H54 (cell line): ENCODE results near the gene DPM3.
A peak's percentile ranks its signal among the peaks of the same experiment; 100 is the strongest.

Source experiments
- DNase-seq: peaks from one replicate; pipeline ENCODE4 v3.0.0; 2011; ENCODE audit warnings: low spot score, mixed read lengths; ENCODE audit not compliant: insufficient read length
- FAIRE-seq: peaks from 3 replicates; lab custom pipeline; 2011; peaks lifted over from hg19 to GRCh38; lab: Jason Lieb, UNC
- POLR2A ChIP-seq: IDR thresholded peaks from 2 replicates; pipeline ENCODE4 v1.6.1; 2011; ENCODE audit warnings: low read depth, mild to moderate bottlenecking, low read length

Gene DPM3

DNA sequence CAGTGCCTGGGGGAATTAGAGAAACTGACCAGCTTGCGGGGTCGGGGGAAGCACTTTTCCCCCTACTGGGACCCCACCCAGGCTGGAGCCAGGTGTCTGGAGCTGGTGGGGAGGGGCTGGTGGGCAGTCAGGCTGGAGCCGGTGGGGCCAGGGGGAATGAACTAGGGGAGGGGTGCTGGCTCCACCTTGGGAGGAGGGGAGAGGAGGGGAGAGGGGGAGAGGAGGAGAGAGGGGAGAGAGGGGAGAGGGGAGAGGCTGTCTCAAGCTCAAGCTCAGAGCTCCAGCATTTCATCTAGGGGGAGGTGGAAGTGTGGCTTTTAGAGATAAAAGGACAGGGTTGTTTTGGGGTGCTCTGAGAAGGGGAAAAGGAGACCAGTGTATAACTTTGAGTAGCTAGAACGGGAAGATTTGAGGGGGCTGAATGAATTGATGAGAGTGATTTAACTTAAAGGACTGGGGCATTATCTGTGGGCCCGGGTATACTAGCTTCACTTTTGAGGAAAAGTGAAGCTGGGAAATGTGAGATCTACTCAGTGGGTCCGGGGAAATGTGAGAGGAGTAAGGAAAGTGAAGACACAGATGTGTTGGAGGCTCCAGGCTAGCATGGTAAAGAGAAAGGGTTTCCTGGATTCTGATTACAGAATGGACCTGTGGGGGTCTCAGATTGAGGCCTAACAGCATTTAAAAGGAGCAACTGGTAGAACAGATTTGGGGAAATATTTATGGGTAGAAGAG is 9.9 kb downstream of the DPM3 start:
- FAIRE-seq (no peak), DNase-seq (no peak)
- TF ChIP-seq POLR2A, result no peak

DNA sequence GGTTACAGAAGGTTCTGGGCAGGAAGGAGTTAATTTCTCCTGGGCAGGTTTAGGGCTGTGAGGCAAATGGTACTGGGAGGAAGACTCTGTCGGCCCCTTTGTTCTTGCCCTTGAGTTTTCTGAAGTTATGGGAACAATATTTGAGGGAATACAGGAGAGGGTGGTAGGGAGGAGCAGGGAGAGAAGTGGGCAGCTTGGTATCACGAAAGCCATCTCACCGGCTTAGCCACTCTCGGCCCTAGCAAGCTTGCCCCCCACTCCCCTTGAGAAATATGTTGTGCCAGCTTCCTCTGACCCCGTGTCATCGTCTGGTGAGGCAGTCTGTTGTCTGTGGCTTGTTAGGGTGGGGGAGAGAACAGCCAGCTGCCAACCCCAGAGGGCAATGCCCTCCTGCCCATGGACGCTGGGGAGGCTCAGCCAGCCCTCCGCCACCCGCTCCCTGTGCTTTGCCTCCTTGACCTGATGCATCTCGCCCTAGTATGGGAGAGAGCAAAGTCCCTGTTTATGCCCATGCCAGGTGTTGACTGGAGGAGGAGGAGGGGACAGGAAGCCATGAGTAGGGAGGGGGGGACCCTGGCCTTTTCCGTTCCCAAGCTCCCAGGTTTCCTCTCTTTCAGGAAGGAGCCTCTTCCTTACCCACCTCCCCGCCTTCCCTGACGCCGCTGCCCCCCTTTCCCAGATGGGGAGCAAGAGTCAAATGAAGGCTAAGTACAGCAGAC is 11.4 kb downstream of the DPM3 start:
- no peak for FAIRE-seq
- no peak for TF ChIP-seq POLR2A
- DNase-seq, result no peak

DNA sequence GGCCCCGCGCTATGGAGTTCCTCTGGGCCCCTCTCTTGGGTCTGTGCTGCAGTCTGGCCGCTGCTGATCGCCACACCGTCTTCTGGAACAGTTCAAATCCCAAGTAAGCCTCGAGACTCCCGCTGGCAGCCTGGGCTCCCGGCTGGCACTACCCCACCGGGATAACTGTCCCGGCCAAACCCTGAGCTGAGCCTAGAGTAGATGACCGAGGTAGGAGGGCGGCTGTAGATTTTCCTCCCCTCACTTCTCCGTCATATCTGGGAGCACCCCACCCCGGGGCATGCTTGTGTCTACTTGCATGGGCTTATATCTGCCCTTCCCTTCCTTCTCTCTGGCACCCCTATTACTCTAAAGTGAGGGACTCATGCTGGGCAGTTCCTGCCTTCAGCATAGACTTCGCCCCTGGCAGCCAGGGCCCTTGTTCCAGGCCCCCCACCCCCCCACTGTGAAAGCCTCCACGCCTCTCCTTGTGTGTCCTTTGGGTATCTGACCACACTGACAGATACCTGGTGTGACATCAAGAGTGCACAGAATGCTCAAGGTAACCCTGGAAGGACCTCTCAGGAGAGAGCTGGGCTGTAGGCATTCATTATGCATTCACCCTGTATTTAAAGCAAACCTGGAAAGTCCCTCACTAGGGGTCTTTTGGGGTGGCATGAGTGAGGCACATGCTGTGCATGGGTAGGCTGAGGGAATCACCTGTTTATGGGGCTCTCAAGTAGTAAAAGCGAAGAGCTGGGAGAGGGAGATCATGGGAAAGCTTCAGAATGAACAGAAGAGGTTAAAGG is 12.2 kb downstream of the DPM3 start:
- no peak for TF ChIP-seq POLR2A
- no peak for DNase-seq
- no peak for FAIRE-seq

DNA sequence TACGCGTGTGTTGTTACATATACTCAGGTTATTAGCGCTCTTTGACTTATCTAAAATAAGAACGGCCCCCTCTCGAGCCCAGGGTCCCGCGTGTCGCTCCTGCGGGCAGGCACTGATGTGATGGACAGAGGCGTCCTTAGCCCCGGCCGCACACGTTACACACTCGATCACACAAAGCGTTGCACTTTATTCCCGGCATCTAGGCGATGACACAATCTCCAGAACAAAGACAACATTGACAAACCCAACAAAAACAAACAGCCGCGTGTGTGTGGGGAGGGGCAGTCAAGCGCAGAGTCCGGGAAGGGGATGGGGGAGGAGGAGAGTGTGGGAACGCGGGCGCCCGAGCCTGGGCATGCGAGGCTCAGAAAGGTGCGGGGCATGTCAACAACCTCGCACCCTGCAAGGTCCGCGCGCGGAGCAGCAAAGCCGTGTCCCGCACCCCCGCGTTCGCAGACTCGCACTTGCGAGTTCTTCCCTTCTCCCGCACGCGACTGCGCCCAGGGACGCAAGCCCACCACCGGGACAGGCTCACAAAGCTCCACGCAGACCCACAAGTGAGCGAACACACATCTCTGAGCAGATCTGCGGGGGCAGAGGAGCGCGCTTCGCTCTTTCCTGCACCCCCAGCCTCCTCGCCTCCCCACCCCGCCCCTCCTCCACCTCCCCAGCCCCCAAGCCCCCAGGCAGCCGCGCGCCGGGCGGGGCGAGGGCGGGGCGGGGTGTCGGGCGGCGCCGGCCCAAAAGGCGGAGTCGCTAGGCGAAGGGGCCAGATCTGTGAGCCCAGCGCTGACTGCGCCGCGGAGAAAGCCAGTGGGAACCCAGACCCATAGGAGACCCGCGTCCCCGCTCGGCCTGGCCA is 13.0 kb downstream of the DPM3 start, which contains the start of gene EFNA1:
Gene EFNA1 (plus strand): TSS at position 772 of the 862 bp plus-strand sequence. CDS start 102 bp downstream, outside the sequence.
- DNase-seq, result peak; percentile 45
- peak; percentile 41; the same call in 1 of the 2 replicates for TF ChIP-seq POLR2A

DNA sequence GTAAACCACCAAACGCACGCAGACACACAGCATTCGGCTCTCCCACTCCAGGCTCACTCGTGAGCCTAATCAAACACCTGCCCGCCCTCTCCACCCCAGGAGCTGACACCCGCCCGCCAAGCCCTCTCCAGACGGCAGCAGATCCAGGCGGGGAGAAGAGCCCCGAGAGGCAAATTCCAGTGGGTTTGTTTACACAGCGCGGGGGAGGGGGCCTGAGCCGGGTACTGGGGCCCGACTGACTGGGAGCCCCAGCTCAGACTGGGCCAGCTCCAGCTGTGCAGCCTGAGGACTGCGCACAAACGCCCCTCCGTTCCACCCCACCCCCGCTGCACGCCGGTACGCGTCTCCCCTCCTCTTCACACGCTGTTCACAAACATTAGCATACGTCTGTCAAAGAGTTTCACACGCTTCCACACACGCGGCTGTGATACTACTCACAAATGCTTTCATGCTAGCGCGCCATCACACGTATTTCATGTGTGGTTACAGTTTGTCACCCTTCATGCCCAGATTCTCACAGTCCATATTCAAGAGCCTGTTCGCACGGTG is 13.7 kb downstream of the DPM3 start:
- no peak for FAIRE-seq
- DNase-seq, result no peak
- no peak for TF ChIP-seq POLR2A

More for the DNA sequence above, 13.0 kb downstream of the DPM3 start, which contains the start of gene EFNA1:
- no peak for FAIRE-seq

DNA sequence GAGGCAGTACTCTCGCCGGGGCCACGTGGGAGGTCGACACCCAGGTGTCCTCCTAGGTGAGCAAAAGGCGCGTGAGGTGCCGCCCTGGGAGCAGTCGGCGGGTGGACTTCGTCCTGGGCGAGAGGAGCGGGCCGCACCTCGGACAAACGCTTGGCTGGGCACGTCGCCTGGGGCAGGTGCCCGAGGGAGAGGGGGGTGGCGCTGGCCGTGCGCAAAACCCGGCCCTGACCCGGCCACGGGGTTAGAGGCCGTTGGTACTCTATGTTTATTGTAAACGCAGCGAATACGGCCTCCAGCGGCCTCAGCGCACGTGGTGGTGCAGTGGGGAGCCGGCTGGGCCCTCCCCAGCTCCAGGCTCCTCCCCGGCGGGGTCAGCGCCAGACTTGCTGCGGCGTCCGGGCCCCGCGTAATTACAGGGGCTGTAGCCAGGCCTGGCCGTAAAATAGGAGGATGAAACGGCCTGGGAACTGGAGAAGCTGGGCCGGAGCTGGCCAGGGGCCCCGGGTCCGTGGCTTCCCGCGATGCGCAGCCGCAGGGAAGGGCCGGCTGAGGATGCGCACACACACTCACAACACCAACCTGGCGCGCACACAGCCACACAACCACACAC is 14.3 kb downstream of the DPM3 start:
- no peak for TF ChIP-seq POLR2A
- FAIRE-seq (no peak), DNase-seq (no peak)

DNA sequence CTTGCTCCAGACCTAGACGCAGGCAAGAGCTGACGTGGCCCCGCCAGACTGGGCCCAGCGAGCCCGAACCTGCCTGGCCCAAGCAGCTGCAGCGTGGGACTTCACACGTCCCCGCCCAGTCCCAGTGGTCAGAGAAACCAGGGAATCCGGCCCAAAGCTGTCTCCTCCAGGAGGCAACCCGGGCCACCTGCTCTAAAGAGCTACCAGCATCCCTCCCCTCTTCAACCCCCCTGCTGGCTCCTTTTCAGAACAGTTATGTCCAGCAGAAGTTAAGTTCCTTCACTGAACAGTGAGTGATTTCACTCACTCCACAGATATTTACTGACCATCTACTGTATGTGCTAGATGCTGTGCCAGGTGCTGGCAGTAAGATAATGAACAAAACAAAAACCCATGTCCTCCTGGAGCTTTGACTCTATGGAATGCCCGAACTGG is 14.8 kb downstream of the DPM3 start:
- FAIRE-seq (no peak), DNase-seq (no peak)
- TF ChIP-seq POLR2A, result no peak

DNA sequence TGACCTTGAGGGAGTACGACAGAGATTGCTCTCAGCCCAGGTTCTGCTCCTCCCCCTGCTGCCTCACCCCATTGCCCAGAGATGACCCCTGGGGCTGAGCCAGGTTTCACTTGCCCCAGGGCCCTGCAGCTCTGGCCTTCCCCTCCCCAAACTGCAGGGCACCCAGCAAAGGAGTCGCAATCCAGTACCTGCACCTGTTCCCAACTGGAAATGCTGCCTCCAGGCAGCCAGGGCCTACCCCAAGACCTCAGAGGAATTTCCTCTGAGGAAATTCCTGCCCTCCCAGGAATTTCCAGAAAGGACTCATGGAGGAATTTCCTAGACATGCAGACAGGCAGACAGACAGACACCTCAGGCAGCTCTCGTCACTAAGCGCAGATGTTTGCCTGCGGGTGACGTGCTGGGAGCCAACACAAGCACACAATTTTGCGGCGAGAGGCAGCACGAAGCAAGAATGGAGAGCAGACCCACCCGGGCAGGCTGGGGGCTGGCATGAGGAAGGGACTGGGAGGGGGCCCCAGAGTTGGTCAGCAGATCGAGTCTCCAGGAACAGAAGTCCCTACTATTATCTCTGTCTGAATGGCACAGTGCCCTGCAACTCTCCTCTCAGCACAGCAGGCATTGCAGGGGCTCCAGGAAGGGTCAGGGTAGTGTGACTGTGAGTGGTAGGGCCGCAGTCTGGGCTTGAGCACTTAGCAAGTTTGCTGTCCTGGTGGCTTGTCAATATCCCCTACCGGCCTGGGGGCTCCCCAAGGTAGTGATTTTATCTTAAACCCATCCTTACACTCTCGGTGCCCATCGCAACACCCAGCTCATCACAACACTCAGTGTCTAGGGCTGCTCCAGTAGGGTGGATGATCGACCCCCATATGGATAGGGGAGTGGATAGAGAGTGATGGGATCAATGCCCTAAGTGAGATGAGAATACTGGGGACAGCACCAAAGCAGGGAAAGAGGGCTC is 15.5 kb downstream of the DPM3 start:
- no peak for FAIRE-seq
- no peak for TF ChIP-seq POLR2A

DNA sequence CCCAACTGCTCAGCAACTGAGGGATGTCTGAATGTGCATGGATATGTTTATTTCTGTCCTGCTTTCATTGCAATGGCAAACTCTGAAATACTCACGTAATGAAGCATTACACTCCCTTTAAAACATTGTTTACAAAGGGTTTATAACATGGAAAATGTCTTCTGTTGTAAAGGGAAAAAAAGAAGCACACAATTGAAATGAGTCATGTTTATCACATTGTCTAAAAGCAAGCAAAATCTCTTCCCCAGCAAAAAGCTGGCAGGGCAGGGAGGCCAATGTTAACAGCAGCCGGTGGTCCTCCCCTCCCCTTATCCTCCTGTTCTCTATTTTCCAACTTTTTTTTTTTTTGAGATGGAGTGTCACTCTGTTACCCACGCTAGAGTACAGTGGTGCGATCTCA is 16.5 kb downstream of the DPM3 start:
- no peak for TF ChIP-seq POLR2A
- FAIRE-seq, result no peak
- DNase-seq, result no peak

More for the DNA sequence above, 15.5 kb downstream of the DPM3 start:
- DNase-seq, result no peak

DNA sequence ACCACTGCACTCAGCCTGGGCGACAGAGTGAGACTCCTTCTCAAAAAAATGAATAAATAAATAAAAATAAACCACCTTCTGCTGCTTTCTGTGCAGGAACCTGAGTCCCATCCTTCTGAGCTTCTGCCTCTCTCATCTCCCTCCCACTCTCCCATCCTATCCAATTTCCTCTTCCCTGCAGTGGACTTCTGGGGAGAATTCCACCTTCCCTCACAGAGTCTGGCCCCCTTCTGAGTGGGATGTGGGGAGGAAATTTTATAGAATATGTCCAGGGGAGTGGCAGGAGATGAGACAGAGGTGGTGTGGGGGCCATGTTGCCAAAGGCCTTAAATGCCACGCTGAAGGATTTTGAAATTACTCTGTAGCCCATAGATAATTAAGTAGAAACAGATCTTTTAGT is 18.0 kb downstream of the DPM3 start:
- FAIRE-seq, result no peak
- no peak for DNase-seq
- TF ChIP-seq POLR2A, result no peak

DNA sequence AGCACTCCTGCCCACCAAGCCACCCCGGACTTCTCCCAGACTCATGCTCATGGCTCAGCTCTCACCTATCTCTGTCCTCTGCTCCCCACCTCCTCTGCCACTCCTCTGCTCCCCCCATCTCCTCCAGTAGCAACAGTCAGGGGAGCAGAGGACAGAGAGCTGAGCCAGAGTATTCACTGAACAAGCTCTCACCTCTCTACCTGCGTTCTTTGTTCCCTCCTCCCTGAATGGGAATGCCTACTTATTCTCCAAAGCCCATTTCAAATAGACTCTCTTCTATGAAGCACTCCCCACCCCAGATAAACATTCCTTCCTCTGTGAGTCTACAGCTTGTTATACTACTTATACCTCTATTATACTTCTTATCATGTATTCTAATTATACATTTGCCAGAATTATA is 19.1 kb downstream of the DPM3 start:
- DNase-seq (no peak), FAIRE-seq (no peak)
- no peak for TF ChIP-seq POLR2A
